ENCODE results near the gene SF3B3. TPM values are rescaled to one million over a fixed set of nuclear protein-coding genes. Genes with fewer than 3 reads are reported as not detected.

SF3B3 gene
- total RNA-seq, 3 donors from 2014 or later: 80.2 to 147 (median 133) TPM

- Histone ChIP-seq H3K4me3 (no peak overlapping the region), H3K27ac (no peak overlapping the region), H3K4me1 (no peaks in the 10 kb centered on the region), H3K27me3 (no peaks in the 10 kb centered on the region), H3K9me3 (no peaks in the 10 kb centered on the region), H3K36me3 (peaks cover 13% of the 10 kb centered on the region)
- intact Hi-C loops (cut with DNase I; ENCODE audit: low total_unique reads): no loop called here
- no peak for TF ChIP-seq POLR2AphosphoS5 (IDR thresholded peaks at IDR 0.05)
- no peak for TF ChIP-seq POLR2A (IDR thresholded peaks at IDR 0.05)
- no peak for TF ChIP-seq CTCF (IDR thresholded peaks at IDR 0.05)
- no peak for DNase-seq (ENCODE audit: low spot score in 2 of 2)
Observed at GRCh38 chr16:70484867-70485266, 38.7 kb upstream of the SF3B3 start.

GRCh38 chr16:70490261-70490660 is 33.4 kb upstream of the SF3B3 start:
- H3K9me3 ChIP-seq: no peaks in the 10 kb centered on the region
- intact Hi-C loops (cut with DNase I; ENCODE audit: low total_unique reads): no loop called here
- H3K4me1 ChIP-seq: no peaks in the 10 kb centered on the region
- H3K27ac ChIP-seq: no peak overlapping the region
- H3K27me3 ChIP-seq: no peaks in the 10 kb centered on the region
- H3K36me3 ChIP-seq: no peaks in the 10 kb centered on the region
- DNase-seq (ENCODE audit: low spot score in 2 of 2): no peak
- H3K4me3 ChIP-seq: no peak overlapping the region
- TF ChIP-seq CTCF (IDR thresholded peaks at IDR 0.05) (no peak), POLR2AphosphoS5 (IDR thresholded peaks at IDR 0.05) (no peak), POLR2A (IDR thresholded peaks at IDR 0.05) (no peak)

GRCh38 chr16:70493802-70494201 is 29.8 kb upstream of the SF3B3 start:
- intact Hi-C loops (cut with DNase I; ENCODE audit: low total_unique reads): no loop called here
- Histone ChIP-seq H3K9me3 (no peaks in the 10 kb centered on the region), H3K36me3 (no peaks in the 10 kb centered on the region)

GRCh38 chr16:70494202-70494770 is 29.3 kb upstream of the SF3B3 start:
- H3K4me3 ChIP-seq: no peak overlapping the region
- no peaks in the 10 kb centered on the region for H3K4me1 ChIP-seq
- DNase-seq (ENCODE audit: low spot score in 2 of 2): no peak
- H3K9me3 ChIP-seq: no peaks in the 10 kb centered on the region
- intact Hi-C loops (cut with DNase I; ENCODE audit: low total_unique reads): no loop called here
- H3K27me3 ChIP-seq: no peaks in the 10 kb centered on the region
- H3K27ac ChIP-seq: no peak overlapping the region
- no peaks in the 10 kb centered on the region for H3K36me3 ChIP-seq
- TF ChIP-seq POLR2A (IDR thresholded peaks at IDR 0.05): no peak
- TF ChIP-seq CTCF (IDR thresholded peaks at IDR 0.05): no peak

More at GRCh38 chr16:70493802-70494201, 29.8 kb upstream of the SF3B3 start:
- no peak for TF ChIP-seq POLR2AphosphoS5 (IDR thresholded peaks at IDR 0.05)
- no peak for TF ChIP-seq CTCF (IDR thresholded peaks at IDR 0.05)
- TF ChIP-seq POLR2A (IDR thresholded peaks at IDR 0.05): no peak
- no peak overlapping the region for H3K4me3 ChIP-seq
- no peak overlapping the region for H3K27ac ChIP-seq
- no peaks in the 10 kb centered on the region for H3K4me1 ChIP-seq
- no peaks in the 10 kb centered on the region for H3K27me3 ChIP-seq
- no peak for DNase-seq (ENCODE audit: low spot score in 2 of 2)

- H3K27ac ChIP-seq: no peak overlapping the region
- no peak for DNase-seq (ENCODE audit: low spot score in 2 of 2)
- no peaks in the 10 kb centered on the region for H3K36me3 ChIP-seq
- H3K4me1 ChIP-seq: no peaks in the 10 kb centered on the region
- H3K4me3 ChIP-seq: no peak overlapping the region
- intact Hi-C loops (cut with DNase I; ENCODE audit: low total_unique reads): no loop called here
- H3K9me3 ChIP-seq: no peaks in the 10 kb centered on the region
- no peak for TF ChIP-seq CTCF (IDR thresholded peaks at IDR 0.05)
- no peaks in the 10 kb centered on the region for H3K27me3 ChIP-seq
Observed at GRCh38 chr16:70494777-70495176, 28.8 kb upstream of the SF3B3 start.
